22Rv1 (cell line): Measurements from ENCODE around the gene RXFP1.

Experiments used
- H3K27ac ChIP-seq: fragments of 450-650 bp; 2 replicates; pipeline ENCODE4 v1.5.1; 2017
- CTCF ChIP-seq: fragments of 450-650 bp; IDR thresholded peaks from 2 replicates; pipeline ENCODE4 v1.5.1; 2017; ENCODE audit warnings: mild to moderate bottlenecking
- ZFX ChIP-seq: fragments of 450-650 bp; IDR thresholded peaks from 2 replicates; pipeline ENCODE4 v1.6.1; 2017; ENCODE audit warnings: antibody characterized with exemption, borderline replicate concordance

Gene RXFP1

GRCh38 chr4:158682066-158682465 is 160.4 kb downstream of the RXFP1 start:
- H3K27ac ChIP-seq, result no peak overlapping the region
- TF ChIP-seq CTCF (no peak), ZFX (no peak)

- TF ChIP-seq ZFX (no peak), CTCF (no peak)
Observed at GRCh38 chr4:158688813-158689212, 167.1 kb downstream of the RXFP1 start.

More at GRCh38 chr4:158688813-158689212, 167.1 kb downstream of the RXFP1 start:
- no peak overlapping the region for H3K27ac ChIP-seq
